Ureter (tissue), 1 donor: ENCODE results near the gene SEMA5B. TPM values are rescaled to one million over a fixed set of nuclear protein-coding genes. Genes with fewer than 3 reads are reported as not detected.
A peak's percentile ranks its signal among the peaks of the same experiment; 100 is the strongest.

Experiments
- DNase-seq: peaks from one replicate; pipeline ENCODE4 v3.0.0-alpha.2; 2020; ENCODE audit warnings: low spot score
- total RNA-seq: library from RNA; stranded (reverse); gene quantifications from one replicate; pipeline ENCODE4 v1.2.4, GENCODE V29; 2023
- donor health status: DM: yes; HTN: yes; CAD: no.

SEMA5B gene
- total RNA-seq, 1 donor from 2014 or later: 2.3 TPM

DNA sequence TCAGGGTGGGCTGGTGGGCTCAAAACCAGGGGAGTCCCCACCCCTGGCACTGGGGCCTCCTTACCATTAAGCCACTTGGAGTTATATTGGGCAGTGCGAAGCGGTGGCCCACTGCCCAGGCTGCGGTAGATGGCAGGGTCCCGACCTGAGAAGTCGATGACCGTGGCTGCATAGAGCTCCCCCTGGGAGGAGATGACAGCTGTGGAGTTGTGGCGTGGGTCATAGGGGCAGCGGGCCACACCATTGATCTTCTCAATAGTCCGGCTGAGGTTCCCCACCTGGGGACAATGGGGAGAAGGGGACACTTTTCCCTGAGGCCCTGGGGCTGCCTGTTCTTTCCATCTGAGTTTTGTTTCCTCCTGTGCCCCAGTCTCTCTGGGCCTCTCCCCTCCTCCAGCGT lies 99.8 kb downstream of the SEMA5B start:
- DNase-seq: no peak

DNA sequence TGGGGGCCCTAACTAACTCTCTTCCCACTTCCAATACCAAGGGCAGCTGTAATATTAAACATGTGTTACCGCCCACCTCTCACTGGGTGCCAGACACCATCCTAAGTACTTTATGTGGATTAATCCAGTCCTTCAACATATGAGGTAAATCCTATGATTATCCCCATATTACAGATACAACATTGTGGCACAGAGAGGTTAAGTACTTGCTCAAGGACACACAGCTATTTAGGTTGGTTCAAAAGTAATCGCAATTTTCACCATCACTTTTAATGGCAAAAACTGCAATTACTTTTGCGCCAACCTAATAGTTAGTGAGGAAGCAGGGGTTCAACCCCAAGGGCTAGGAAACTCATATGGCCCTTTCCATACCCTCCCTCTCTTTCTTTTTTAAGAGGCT lies 100.8 kb downstream of the SEMA5B start:
- no peak for DNase-seq

DNA sequence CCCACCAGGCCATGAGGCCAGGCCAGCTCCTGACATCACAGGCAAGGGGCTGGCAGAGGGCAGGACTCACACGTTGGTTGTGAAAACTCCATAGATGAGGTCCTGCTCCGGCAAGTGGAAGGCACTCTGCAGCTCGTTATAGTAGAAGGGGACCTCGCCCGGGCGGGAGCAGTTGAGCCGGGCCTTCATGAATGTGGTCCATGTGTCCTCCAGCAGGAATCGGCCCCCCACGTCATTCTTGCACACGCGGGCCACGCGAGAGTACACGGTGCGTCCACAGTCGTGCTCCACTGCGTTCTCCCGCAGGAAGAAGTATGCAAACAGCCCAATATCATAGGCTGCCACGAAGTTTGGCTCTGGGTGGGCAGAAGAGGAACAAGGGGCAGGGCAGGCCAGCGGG lies 101.2 kb downstream of the SEMA5B start:
- DNase-seq: no peak

DNA sequence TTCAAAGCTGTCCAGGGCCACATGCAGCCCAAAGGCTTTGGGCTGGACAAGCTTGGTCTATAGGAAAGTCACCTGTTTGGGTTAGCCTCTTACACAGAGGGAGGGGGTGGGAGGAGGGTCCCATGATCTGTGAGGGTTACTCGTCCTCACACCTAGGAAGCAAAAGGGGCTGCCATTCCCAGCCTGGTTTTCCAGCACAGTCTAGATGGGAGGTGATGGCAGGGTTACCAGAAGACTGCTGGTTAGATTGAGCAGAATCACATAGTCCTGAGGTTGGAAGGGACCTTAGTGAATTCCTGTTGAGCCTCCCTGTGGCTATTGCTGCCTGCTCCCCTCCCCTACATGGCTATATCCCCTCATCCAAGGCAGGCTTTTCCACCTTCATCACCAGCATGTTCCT lies 101.8 kb downstream of the SEMA5B start:
- DNase-seq: no peak

DNA sequence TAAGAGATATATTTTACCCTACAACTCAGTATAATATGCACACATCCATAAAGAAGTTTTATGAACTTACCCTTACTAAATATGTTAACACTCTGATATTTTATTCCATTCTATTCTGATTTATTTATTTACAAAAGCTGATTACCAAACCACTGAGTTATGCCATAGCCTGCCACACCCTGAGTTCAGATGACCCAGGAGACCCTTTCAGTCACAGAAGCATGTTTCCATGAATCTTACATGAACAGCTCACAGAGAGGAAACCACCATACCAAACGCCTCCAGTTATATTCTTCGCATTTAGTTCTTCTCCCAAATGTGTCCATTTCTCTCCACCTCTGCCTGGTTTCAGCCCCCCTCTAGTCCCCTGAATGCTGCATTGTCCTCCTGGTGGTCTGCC lies 103.5 kb downstream of the SEMA5B start:
- no peak for DNase-seq

DNA sequence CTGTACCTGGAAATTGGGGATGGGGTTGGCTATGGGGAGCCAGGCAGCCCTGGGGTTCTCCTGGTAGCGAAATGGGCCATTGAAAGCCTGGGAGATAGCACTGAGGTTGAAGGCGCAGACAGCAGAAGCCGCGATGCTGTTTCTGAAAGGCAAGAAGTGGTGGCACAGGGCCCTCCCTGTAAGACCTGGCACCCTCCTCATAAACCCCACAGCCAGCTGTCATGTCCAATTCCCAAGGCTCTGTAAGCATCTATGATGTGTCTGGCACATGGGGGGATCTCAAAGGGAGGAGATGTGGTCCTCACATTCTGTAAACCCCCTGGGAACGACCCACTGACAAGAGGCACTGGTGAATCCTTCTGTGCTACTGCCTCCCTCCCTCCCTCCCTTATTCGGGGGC lies 104.0 kb downstream of the SEMA5B start:
- no peak for DNase-seq

DNA sequence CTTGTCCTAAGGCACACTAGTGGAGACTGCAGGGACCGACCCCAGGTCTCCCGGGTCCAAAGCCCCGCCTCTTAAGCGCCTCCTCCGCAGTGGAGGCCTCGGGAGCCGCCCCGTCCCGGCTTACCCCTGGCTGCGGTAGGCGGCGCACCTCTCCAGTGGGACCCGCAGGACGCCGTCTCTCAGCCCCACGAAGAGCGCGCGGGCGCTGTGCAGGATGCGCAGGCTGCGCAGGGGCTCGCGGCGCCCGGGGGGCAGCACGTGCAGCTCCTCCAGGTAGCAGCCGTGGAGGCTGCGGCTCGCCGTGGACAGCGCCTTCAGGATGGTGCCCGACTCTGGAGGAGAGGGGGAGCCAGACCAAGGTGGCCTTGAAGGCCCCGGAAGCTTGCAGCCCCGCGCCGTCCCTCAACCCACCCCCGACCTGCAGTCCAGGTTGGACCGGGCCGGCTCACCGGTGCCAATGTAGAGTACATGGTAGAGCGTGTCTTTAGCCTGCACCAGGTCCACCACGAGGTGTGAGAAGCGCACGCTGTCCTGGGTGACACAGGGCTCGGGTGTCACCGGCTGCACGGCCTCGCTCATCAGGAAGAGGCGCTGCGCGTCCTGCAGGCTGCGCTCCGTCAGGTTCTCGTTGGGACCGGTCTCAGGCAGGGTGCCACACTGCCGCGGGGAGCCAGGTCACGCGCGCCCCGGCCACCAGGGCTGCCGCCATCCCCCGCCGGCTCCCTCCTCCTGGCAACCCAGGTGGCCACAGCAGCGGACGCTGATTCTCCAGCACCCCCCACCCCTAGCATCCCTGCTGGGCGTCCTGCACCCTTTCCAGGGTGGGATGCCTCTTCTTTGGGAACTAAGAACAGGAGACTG lies 105.5 kb downstream of the SEMA5B start:
- no peak for DNase-seq

DNA sequence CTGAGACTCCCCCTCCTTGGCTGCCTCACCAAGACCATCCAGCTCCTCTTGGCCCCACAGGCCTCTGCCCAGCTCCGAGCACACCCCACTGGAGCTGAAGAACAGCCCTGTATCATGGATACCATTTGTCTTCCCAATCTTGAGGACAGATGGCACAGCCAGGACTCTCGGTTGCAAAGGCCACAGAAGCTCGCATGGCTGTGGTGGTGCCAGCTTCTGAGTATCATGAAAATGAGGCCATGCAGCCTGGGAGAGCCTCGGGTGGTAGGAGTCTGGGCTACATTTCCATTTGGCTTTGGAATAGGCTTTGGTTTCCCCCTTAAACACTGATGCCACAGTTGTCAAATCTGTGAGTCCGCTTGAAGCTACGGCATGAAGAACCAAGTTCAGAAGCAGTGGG lies 106.6 kb downstream of the SEMA5B start:
- DNase-seq: no peak

DNA sequence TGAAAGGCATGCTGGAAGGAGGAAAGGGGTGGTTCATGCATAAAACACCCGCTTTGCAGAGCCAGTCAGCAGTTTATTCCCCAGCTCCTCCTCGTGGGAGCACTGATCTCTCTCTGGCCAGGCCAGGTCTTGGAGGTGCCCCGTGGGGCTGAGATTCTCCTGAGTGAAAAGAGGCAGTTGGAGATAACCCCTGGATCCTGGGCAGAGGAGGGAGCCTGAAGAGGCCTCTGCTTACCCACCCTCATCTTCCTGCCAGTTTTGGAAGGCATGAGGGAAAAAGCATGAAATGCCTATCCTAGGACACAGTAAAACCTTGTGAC lies 108.3 kb downstream of the SEMA5B start:
- no peak for DNase-seq

DNA sequence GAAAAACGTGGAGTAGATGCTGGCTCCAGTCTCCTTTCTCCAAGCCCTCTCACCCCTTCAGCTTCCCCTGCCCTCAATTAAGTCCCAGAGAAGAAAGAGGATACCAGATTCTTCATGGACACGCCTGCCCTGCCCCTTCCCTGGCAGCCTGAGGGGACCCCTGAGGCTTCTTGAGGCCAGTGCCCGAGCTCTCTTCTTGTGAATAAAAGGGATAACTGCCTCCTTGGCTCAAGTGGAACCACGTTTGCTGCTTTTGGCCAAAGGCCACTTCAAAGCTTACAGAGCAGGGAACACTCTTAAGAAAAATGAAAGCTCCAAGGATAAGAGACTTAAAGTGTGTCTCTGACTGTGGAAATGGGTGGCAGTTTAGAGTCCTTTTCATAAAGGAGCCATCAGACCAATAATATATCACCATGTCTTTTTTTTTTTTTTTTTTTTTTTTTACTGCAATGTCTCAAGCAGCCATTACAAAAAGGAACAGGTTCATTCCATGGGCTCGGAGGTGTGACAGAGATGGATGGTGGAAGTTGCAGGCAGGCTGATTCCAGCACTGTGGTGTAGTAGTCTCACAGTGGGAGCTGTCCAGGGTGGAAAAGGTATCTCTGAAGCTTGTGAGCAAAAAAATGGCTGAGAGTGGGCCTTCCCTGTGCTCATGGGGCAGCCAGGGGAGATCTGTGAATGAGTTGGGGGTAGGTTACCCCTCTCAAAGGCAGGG lies 108.8 kb downstream of the SEMA5B start:
- DNase-seq: no peak

DNA sequence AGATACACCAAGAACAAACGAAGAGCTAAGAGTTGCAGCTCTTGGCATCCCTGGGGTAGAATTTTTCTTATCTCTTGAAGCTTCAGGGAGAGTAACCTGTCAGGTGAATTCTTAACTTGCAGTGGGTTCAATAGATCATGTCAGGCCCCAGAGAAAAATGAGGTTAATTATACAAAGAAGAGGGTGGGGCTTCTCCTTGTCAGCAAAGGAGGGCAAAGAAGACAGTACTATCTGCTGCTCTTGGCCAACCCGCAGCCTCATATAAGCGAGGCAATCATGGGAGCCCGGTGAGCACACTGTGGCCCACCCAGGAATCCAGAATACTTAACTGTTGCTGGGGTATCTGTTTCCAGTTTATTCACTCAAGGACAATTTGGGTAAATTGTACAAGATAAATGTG lies 110.2 kb downstream of the SEMA5B start:
- DNase-seq: no peak

DNA sequence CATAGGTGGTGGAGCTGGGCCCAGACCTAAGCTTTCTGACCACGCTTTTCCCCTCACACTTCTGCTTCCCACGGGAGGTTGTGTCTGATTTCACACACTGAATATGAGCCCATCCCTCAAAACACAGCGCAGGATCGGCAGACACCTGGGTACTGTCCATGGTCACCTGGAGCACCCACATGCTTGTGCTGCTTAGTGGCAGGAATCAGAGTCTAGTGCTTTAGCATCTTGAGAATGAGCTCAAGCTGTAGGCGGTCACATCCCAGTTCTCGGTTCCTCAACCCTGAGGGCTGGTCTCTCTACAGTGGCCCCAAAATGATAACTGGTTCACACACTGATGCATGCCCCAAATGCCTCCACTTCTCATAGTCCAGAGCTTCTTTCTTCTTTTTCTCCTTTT lies 111.0 kb downstream of the SEMA5B start:
- no peak for DNase-seq

DNA sequence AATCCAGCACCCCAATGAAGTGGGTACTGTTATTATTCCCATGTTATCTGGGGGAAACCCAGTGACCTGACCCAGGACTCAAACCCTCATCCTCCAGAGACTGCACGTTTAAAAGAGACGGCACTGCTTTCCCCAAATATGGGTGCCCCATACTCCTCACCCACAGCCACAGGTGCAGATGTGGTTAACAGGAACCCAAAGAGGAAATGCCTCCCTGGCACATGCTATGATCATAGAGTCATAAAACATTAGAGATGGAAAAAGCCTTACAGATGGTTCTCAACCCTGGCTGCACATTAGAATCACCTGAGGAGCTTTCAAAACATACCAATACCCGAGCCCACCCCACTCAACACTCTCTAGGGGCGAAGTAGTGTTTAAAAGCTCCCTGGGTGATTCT lies 111.5 kb downstream of the SEMA5B start:
- DNase-seq: no peak

DNA sequence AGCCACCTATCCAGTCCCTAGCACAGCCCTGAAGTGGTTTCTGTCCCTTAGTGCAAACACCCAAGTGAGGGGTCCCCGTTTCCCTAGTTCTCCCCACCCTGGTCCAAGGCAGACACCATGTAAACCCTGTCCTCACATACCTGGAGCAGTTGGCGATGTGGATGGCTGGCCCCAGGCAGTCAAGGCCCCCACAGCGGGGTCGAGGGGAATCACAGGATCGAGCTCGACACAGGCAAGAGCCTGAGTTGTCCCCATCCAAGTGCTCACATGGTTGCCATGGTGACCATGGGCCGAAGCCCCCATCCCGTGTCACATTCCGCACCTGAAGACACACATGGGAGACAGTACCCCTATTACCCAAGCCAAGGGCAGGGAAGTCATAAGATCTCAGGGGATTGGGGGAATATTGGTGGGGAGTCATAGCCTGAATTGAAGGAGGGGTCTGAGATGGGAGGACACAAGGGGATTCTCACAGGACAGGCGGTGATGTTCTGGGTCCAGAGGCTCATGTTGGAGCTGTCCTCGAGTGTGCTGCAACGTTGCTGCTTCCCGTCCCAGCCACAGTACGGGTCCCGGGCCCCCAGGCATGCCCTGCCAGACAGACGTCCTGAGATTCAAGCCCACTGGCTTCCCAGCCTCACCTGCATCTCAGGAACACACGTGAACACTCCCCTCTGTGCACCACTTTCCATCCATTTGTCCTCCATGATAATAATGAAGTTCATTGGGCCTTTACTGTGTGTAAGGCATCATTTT lies 112.1 kb downstream of the SEMA5B start:
- no peak for DNase-seq

DNA sequence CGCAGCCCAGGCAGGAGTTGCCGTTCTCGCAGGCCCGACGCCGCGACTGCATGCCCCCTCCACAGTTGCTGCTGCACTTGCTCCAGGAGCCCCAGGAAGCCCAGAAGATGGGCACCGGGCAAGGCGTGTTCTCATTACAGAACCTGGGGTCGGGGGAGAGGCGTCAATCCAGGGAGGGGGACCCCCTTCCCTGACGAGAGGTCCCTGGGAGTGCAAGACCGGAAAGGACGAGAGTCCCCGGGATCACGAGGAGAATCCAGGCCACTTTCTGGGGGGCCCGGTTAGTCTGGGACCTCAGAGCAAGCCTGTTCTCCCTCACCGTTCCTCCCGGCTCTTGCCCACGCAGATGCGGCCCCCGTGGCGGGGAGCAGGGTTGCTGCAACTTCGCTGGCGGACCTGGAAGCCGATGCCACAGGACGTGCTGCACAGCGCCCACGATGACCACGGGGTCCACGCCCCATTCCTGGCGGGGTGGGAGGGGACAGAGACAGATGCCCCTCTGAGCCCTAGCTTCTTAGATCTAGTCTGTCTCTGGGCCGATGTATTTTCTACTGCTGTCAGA lies 113.9 kb downstream of the SEMA5B start:
- no peak for DNase-seq

DNA sequence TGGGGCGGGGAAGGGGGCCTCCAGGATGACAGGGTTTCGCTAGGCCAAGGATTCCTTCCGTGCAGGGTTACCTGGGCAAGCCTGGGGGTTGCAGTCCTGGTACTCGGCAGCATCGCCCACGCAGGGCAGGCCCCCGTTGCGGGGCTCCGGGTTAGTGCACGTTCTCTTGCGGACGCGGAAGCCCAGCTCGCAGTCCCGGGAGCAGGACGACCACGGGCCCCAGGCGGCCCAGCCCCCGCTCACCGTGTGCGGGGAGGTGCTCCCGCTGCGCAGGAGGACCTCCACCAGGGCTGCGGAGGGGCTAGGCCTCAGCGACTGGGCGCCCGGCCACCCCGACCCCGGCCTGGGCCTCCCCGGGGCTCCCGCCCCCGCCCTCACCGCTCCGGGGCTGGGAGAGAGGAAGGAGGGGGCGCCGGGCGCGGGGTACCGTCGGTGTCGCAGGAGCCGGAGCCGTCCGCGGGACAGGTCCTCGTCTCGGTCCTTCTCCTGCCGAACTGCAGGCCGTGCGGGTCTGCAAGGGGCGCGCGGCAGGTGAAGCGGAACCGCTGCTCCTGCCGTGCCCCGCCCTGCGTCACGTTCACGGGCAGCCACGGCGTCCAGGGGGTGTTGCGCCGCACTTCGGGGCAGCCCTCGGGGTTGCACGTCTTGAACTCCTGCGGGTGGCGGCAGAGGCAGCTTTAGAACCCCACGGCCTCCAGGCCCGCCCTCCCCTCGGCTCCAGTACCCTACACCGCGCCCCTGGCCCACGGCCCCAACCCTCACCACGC lies 114.6 kb downstream of the SEMA5B start:
- no peak for DNase-seq

DNA sequence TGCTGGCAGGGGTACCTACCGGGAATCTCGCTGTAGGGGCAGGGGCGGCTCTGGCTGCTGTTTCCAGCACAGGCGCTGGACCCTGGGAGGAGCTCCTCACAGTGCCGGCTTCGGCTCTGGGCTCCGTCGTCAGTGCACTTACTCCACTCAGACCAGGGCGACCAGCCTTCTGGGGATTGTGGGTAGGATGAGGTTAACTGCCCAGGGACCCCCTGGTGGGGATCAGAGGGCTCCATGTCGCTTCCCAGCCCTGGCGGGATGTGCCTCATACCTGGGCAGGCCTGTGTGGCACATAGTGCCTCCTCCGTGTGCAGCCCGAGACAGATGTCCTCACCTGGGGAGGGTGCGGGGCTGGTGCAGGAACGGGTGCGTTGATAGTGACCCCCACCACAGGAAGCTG lies 115.7 kb downstream of the SEMA5B start:
- DNase-seq: peak; percentile 37

DNA sequence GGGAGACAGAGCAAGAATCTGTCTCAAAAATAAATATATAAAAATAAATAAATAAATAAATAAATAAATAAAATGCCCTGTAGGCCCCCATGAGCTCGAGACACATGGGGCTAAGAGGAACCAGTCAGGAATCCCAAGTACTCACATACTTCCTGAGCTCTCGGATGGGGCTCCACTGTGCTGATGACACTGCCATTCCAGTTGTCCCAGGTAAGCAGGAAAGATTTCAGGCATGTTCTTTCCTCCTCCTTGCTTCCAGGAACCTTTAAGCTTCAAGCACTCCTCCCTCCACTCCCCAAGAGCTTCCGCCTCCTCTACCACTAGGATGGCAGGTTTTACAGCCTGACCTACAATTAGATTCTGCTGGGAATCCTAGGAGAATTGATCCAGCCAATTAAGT lies 119.3 kb downstream of the SEMA5B start:
- peak; percentile 6 for DNase-seq

DNA sequence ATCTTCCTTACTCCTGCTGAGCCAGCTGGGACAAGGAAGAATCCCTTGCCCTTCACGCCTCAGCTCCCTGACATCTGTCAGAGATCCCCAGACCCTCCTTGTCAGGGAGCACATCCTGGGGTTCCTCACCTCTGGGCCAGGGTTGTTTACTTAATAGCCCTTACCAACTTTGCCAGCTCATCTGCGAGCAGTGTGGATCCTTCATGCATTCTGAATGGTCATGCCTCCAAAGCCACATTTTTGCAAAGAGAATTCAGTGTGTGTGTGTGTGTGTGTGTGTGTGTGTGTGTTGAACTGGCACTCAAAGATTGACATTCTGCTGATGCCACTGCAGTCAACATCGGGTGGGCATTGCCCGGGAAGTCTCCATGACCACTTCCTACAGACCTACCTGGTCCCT lies 120.1 kb downstream of the SEMA5B start:
- no peak for DNase-seq

DNA sequence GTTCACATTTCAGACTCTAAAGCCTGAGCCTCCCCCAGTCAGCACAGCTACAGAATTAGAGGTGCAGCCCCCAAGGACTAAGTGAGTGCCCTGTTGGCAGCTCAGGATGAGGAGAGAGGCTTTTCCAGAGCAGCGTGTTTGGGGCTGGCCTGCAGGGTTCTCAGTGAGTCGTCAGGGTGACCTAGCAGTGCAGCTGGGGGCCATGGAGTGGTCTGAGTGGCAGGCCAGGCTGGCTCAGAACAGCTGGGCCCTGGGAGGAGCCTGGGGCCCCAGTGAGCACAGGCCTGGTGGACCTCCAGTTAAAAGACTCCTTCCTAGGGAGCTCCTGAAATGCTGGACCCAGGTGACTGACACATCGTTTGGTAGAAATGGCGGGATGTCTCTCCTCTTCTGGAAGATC lies 124.4 kb downstream of the SEMA5B start:
- no peak for DNase-seq

DNA sequence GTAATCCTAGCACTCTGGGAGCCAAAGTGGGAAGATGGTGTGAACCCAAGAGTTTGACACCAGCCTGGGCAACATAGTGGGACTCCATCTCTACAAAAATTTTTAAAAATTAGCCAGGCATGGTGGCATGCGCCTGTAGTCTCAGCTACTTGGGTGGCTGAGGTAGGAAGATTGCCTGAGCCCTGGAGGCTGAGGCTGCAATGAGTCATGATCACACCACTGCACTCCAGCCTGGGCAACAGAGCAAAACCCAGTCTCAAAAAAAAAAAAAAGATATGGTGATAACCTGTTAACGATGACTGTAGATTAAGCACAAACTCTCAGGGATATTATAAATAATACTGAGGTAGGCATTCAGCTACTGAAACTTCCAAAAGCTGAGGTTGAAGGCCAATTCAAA lies 125.2 kb downstream of the SEMA5B start:
- no peak for DNase-seq

DNA sequence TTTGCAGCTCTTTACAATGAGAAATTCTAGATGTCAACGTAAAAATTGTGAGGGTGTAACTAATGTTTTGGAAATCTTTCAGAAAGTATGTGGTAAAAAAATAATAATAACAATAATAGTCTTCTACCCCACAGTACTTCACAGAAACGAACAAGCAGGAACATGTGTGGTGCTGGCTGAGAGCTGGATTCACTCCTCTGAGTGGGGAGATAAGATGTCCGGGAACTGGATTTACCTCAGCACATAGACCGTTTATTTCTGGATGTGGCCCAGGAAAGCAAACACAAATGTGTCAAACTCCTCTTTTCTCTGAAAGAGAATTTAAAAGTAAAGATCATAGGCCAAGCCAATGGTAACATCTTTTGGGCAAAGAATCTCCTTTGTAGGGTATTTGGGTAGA lies 129.3 kb downstream of the SEMA5B start:
- DNase-seq: no peak
